GM12873 (cell line): ENCODE measurements around the gene SRPK1.

Experiments used
- TF ChIP-seq, protein P1 (sequence below): IDR thresholded peaks from 2 replicates; pipeline ENCODE4 v1.5.1; 2012; ENCODE audit warnings: low read depth, mild to moderate bottlenecking, moderate library complexity, low read length, control low read depth; ENCODE audit not compliant: insufficient read depth; ENCODE audit errors: missing control alignments

Gene SRPK1

DNA sequence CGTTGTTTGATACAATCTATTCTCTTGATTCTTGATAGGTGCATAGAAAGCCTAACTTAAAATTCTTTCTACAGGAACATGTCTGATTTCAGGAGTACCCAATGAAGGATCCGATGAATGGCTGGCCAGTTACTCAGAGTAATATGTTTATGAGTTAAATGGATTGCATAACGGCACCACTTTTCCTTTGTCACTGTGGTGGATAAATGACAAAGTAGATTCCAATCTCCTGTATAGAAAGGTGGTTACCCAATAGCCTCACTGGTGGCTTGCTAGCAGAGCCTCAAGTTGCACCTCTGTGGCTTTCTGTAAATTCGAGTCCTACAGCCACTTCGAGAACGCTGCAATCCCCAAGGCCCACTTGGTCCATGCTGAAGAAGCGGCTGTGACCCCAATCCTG lies 87.4 kb downstream of the SRPK1 start:
- TF ChIP-seq, protein P1, sequence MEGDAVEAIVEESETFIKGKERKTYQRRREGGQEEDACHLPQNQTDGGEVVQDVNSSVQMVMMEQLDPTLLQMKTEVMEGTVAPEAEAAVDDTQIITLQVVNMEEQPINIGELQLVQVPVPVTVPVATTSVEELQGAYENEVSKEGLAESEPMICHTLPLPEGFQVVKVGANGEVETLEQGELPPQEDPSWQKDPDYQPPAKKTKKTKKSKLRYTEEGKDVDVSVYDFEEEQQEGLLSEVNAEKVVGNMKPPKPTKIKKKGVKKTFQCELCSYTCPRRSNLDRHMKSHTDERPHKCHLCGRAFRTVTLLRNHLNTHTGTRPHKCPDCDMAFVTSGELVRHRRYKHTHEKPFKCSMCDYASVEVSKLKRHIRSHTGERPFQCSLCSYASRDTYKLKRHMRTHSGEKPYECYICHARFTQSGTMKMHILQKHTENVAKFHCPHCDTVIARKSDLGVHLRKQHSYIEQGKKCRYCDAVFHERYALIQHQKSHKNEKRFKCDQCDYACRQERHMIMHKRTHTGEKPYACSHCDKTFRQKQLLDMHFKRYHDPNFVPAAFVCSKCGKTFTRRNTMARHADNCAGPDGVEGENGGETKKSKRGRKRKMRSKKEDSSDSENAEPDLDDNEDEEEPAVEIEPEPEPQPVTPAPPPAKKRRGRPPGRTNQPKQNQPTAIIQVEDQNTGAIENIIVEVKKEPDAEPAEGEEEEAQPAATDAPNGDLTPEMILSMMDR = no peak

DNA sequence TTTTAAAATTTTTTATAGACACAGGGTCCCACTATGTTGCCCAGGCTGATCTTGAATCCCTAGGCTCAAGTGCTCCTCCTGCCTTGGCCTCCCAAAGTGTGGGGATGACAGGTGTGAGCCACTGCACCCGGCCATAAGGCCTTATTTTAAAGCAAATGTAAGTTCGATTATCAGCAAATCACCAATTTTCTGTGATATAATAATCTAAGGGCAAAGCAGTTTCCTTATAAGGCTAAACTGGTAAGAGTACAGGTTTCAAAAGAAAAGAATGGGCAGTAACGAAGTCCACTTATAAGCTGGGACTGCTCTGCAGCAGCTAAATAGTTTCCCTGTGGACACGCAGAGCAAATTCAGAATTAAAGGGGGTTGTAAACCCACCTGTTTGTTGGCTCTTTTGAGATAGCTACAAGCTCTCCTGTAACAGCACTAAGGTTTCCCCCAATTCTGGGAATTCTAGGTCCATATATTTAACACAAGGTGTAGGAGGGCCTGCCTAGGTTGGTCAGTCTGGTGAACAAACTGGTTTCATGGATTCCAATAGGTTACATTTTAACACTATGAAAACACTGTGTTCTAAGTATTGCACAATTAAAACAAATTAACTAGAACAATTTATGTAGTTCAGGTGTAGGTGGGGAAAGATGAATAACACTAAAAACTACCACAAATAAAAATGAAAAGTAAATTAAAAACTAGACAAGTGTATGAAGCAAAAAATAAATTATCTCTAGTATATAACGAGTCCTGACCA lies 89.5 kb downstream of the SRPK1 start:
- TF ChIP-seq, protein P1 = no peak

DNA sequence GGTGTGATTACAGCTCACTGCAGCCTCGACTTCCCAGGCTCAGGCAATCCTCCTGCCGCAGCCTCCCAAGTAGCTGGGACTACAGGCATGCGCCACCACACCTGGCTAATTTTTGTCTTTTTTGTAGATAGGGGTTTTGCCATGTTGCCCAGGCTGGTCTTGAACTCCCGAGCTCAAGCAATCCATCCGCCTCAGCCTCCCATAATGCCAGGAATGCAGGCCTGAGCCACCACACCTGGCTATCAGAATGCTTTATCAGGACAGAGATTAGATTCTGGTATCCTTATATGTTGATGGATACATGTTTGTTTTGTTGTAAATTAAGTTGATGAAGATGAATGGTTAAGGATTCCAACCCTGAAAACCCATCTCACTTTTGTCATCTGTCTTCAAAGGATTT lies 91.6 kb downstream of the SRPK1 start:
- TF ChIP-seq, protein P1 = no peak

DNA sequence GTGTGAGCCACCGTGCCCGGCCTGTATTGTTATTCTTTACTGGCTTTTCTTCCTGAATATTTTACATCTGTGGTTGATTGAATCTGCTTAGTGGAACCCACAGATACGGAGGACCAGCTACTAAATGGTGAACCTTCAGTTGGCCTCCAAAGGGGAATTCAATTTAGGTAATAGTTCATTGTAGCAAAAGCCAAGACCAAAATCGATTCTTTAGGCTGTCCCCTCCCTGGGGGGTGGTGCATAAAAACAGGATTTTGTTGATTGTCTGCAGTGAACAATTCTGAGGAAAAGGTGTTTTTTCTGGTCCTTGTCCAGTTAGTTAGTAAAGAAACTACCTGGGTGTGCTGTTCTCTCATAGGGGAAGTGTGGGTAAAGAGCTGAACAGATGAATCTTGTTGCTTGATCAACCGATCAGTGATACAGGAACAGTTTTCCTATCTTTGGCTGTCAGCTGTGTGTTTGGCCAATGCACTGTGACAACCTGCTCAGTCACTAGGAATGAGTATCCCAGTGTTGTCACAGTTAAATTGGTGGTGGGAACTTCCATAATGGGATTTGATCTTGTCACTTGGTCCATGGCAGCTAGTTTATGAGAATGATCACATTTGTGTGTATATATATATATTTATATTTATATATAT lies 96.2 kb downstream of the SRPK1 start:
- TF ChIP-seq, protein P1 = no peak

DNA sequence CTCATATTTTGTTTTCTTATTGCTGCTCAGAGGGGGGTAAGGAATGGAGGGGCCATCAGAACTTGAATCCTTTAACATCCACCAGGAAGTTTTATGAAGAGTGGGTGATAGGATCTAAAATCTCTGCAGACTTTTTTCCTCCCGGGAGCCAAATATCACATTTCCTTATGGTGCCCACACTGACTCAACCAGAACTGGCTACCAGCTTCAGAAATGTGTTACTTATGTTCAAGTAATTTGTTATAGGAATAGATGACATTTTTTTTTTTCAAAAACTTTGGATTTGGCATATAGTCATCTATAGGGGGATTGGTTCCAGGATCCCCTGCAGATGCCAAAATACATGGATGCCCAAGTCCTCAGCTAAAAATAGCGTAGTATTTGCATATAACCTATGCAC lies 97.3 kb downstream of the SRPK1 start:
- TF ChIP-seq, protein P1 = no peak

DNA sequence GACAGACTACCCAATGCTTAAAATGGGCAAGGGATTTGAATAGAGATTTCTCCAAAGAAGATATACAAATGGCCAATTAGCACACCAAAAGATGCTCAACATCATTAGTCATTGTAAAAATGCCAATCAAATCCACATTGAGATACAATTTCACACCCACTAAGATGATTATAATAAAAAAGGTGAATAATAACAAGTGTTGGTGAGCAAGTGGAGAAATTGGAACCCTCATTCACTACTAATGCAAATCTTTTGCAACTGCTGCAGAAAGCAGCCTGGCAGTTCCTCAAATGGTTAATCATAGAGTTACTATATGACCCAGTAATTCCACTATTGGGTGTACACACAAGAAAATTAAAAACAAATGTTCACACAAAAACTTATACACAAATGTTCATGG lies 103.4 kb downstream of the SRPK1 start:
- TF ChIP-seq, protein P1 = no peak

DNA sequence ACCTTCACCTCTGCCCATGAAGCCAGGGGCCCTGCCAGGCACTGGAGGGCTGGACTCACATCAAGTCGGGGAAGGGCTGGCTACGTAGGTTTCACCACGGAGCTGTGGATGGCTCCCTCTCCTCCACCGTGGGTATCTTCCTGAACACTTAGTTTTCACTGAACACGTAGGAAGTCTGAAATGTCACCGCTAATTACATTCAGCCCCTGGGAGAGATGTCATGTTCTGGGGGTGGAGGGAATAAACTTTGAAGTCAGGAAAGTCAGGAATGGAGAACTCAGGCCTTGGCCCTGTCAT lies 109.3 kb downstream of the SRPK1 start:
- TF ChIP-seq, protein P1 = no peak
